Cerebellar nuclear complex (tissue), 1 donor: ENCODE data around the gene UTP25.

Experiments
- DNase-seq, 2 experiments: peaks; one replicate each; lab custom pipeline; 2025; lab: John Stamatoyannopoulos, UW

Gene UTP25

DNA sequence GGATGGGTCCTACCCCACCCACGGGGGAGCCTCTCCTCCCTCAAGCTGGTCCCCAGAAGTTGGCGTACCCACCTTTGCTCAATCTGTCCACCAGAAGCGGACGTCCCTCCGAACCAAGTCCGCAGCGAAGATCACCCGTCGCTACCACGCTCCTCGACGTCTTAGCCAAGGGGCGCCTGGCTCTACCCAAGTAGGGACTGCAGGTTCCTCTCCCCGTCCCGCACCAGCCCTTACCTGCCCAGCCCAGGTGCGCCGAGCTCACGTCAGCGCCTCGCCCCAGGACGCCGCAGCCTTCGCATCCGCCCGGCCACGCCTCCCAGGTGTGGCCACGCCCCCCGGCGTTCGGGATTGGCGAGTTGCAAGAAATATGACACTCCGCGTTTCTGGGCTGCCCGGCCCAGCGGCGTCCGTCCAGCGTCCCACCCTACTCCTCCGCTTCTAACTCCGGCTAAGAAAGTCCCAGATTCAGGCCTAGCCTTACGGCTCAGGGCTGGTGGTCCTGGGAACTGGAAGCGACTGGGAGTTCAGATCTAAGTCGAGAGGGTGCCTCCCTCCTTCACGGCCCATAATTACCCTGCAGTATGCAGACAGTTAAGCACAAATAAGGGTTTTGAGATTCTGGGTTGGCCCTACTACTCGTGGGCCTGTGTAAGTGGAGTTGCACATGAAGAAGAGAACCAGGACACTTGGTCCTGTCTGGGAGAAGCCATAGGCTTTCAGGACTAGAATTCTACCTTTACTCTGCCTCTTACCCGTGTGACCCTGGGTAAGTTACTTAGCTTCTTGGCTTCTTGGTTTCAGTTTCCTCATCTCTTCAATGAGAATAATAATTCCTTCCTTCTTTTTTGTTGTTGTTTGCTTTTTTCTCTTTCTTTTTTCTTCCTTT lies 21.7 kb upstream of the UTP25 start, which contains the start of gene IRF6:
Gene IRF6 (minus strand): TSS at position 268 of the 886 bp plus-strand sequence. CDS start 4,729 bp downstream, outside the sequence.
- no peak for DNase-seq

DNA sequence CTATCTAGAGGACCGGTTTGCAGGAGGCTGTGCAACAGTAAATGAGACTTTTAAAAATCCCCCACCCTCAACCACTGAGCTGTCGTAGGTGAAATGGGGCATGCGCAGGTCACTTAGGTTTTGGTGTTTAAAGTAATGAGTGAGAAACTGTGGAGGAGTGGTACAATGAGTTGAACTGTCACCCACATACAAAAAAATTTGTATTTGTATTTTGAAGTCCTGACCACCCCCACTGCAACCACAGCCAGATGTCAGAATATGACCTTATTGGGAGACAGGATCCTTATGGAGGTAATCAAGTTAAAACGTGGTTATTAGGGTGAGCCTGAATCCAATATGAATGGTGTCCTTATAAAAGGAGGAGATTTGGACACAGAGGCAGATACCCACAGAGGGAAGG lies 20.3 kb upstream of the UTP25 start:
- DNase-seq, result no peak

DNA sequence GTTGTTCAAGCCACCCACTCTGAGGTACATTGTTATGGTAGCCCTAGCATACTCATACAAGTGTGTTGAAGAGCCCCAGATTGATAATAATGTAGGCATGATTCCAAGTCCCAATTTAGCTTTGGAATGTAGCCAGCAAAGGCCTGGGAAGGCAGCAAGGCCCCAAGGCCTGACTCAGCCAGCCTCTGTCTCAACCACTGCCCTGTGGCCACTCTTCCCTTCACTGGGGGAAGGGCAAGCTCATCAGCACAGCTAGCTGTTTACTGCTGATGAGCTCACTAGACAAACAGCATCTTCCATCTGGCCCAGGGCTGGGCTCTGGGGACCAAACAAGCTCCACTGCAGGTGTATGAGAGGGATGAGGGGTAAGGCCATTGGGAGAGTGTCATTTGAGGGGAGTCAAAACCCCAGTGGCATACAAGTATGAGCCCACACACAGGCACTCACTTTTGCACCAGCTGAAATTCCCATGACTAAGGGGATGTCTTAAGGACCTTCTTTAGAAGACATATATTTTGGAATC lies 19.7 kb upstream of the UTP25 start:
- DNase-seq, result no peak

DNA sequence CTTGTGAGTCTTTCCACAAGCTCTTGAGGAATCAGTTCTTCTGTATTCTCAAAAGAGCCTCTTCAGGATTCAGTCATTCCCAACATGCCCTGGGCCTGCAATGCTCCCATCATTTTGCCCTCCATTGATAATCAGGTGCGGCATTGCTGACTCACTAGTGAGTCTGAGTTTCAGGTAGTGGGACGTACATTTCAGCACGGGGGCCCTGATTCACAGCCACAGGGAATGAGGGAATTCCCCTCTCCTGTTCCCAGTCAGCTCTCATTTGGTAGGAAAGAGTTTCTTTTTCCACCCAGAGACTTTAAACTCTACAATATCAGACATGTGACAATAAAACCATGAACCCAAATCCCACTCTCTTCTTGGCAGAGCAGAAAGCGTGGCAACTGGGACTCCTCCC lies 18.2 kb upstream of the UTP25 start:
- no peak for DNase-seq

DNA sequence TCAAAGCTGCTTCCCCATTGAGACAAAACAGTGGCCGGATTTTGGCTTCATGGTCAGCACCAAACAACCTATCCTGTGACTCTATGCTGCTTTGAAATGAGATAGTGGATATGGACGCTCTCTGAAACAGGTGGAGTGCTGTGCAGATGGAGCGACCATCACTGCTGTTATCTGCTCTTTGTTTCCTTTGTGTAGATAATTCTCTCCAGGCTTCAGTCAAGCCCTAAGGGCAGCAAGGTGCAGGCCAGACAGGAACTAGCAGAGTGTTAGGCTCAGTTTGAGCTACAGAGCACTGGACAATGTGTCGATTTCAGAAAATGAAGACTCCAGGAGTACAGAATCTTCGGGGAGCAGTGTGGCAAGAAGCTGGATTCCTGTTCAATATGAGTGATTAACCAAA lies 17.0 kb upstream of the UTP25 start:
- DNase-seq, result no peak

DNA sequence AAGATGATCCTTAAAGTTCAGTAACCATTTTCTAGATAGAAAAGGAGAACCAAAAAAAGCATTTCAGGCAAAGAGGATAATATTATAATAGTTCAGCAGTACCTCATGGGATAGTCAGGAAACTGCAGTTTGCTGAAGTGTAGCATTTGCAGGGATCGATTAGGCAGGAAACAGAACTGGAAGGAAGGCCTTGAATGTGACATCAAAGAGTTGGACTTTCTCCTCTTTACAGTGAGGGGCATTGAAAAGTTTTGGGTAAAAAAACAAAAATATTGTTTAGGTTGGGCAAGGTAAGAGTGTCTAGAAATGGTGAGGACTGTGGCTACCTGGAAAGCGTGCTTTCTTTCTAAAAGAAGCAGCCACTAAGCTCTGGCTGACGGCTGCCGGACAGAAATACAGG lies 13.9 kb upstream of the UTP25 start:
- DNase-seq, result no peak

DNA sequence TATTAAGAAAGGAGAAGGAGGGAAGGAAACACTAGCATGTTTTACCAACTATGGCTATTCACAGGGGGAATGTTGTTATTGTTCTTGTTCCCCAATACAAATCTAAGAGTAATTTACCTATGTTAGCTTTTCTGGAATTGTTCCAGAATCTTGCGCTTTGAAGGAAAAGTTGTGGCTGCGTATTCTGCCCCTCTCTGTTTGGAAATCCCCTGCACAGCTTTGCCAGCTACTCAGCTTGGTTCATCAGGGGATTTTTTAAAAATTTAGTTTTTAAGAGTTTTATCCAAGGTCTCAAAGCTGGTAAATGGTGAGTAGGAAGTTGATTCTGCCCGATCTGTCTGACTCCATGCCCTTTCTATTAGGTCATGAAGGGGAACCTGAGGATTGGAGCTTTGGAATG lies 12.3 kb upstream of the UTP25 start:
- no peak for DNase-seq

DNA sequence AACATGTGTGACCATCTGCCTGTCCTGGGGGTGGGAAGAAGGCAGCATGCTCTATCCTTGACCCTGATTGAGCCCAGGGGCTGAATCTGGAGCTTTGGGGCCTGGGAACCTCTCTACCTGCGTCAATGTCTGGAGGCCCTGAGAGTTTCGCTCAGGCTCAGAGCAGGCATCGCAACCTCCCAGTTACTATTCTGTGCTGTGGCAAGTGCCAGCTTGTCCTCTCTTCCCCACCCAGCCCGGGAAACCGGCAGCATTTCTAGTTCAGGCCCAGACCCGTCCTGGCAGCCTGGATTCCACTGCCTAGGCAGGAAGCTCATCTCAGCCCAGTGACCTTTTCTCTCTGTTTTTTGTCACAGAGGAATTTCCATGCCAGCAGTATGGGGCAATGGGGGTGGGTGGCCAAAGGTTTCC lies 11.8 kb upstream of the UTP25 start:
- no peak for DNase-seq

DNA sequence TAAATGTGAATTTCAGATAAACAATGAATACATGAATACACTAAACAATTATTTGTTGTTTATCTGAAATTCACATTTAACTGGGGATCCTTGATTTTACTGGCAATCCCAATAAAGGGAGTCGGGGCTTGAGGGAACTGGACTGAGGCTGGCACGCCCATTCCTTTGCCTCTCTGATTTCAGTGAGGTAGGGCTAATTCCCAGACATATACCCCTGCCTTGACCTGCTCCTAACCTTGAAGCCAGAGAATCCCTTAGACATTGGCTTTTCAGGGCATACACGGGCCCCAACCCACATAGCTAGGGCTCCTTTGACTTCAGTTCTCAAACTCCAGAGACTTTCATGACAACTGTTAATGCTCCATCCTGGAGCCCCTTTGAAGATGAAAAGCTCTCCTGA lies 10.8 kb upstream of the UTP25 start:
- DNase-seq, result no peak

DNA sequence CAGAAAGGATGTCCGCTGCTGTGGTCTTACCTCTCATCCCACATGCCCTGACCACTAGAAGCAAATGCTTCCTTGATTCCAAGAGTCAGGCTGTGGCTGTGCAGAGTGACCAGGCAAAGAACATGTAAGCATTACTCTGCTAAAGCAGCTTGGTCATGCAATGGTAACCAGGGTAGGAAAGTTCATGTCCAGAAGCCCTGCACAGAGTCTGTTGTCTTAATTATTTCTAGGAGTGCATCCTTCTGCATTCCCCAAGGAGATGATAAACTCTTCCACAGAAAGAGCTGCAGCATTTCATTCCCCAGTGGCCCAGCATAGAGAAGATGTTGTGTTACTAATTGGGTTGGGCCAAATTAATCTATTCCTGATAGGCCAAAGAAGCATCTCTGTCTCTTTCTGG lies 10.1 kb upstream of the UTP25 start:
- no peak for DNase-seq

DNA sequence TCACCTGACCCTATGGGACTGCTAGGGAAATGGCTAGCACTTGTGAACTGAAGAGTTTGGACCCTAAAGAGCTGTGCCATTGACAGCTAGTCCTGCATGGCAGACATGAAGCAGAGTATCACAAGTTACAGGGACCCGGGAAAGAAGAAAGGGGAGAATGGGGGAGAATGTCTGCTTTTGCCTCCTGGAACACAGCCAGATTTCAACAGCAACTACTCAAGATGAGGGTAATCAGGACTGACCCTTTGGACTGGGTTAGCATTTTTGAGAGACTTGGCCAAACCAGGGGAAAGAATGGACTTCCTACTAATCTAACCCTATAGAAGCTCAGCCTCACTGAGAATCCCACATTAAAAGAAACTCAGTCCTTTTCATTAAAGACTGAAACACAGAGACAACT lies 8.7 kb upstream of the UTP25 start:
- no peak for DNase-seq

DNA sequence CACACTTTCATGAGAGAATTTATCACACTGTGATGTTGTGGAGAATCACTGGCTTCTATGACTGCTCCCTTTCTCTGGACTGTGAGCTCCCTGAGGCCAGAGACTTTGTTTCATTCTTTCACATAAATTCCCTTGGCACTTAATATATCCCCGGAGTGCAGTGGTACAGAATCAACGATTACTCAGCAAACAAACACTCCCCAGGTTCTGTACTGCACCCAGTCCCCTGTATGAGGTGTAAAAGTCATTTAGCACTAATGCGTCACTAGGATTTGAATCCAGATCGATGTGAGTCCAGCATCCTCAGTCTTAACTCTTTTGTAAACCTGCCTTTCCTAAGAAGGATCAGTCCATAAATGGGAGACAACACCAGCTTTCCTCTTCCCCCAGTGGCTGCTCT lies 6.8 kb upstream of the UTP25 start:
- DNase-seq, result no peak

DNA sequence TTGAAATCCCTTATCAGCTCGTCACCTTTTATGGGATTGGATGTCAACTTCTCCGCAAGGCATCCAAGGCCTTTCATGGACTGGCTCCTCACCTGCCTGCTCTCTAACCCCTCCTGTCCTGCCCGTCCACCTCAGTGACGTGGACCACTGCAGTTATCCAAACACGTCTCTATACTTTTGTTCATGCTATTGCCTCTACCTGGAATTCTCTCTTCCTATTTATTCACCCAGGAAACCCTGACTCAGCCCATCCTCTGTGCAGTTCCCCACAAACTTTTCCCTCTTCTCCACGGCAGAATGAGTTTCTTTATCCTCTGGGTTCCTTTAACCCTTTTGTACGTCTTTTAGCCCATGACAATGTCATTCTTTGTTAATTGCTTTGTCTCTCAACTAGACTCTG lies 5.1 kb upstream of the UTP25 start:
- no peak for DNase-seq

DNA sequence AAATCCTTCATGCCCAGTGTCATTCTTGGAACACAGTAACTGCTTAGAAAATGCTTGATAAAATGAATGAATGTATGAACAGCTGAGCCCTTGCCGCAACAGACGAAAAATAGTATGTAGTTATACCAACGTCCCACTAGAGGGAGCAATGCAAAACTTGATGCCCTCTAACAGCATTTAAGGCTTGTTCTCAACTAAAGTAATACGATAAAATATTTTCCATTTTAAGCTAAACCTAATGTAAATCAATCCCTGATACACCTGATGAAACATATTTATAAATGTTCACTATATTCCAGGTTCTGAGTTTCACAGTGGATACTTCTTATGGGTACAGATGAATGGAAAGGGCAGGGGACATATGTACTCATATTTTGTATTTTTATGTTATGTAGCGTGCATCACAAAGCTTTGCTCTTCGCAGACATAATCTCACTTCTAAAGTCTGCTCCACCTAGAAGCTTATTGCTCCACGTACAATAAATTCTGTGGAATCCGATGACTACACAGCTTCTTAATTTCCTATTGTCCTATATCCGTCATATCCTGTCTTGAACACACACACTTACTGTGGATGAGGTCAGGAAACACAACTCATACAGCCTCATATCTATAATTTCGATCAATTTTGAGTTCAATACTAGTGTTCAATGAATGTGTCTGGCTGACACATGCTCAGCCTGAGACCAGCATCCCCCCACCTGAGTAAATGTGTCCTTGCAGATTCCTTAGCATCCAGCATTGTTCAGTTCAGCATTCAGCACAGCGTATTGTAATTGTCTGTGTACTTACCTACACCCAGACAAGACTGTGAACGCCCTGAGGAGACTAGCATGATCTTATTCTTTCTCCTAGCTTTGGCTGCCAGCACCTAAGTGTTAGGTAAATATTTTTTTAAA lies 4.4 kb upstream of the UTP25 start:
- DNase-seq, result no peak

DNA sequence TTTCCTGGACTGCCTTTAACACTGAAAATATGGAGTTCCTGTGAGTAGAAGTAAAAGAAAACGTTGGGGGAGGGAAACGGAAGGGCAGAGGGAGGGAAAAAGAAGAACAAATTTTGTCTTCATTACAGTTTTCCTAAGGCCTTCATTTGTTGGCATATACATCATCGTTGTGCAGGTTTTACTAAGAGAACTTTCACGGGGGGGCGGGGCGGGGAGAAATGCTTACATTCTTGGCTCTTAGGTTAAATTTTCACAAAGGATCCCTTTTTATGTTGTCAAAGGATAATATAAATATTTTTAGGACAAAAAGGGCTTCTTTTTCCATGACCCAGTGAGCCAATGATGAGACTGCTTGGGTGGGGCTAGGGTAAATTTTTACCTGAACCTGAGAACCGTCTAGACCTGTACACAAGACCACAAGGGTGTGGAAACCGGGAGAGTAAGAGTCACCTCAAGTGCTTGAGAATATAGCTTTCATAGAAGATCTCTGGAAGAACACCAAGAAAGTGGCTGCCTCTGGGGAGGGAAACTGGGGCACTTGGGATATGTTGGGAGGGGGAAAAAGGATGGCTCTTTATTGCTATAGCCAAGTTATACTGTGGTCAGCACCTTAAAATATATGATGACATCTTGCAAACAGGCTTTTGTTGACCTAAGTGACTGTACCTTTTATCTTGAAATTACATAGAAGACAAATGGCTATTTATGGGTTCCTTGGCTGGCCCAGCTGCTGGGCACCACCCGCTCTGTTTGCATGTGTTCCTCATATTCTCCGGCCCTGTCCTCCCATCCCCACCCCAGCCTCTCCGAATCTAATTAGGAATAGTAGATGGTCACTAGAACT lies 2.0 kb upstream of the UTP25 start:
- no peak for DNase-seq

DNA sequence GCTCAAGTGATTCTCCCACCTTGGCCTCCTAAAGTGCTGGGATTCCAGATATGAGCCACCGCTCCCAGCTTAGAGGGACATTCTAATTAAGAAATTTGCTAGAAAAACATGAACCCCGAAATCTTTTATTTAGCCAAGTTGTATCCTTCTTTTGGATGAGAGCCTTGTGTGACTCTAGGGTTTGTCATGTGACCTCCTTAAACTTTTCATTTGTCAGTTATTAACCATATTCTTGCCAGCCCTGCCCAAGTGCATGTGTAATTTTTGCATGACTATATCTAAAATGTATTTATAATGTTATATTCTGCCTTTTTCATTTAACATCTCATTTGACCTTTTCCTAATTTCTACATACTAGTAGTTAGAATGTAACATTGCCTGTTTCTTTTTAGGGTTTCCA lies 1.9 kb downstream of the UTP25 start:
- DNase-seq, result no peak

DNA sequence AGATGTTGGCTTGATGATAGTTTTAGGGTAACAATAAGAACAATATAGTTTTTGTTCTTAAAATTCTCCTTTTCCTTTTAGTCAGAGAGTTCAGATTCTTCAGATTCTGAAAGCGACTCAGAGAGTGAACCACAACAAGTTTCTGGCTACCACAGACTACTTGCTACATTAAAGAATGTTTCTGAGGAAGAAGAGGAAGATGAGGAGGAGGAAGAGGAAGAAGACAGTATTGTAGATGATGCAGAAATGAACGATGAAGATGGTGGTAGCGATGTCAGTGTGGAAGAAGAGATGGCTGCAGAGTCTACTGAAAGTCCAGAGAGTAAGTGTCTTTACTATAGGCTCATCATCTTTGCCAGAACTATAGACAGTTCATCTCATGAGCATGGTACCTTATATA lies 3.0 kb downstream of the UTP25 start:
- DNase-seq, result no peak

DNA sequence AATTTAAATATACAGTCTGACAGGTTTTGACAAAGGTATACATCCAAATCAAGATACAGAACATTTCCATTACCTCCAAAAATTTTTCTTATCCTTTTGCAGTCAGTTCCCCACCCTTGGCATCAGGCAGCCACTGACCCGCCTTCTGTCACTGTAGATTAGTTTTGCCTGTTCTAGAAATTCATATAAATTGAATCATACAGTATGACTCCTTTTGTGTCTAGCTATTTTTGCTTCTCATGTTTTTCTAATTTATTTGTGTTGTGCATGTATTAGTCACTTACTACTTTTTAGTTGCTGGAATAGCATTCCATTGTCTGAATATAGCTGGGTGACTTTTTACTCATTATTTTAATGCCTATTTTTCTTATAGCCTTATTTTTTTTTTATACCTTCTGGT lies 3.8 kb downstream of the UTP25 start:
- no peak for DNase-seq

DNA sequence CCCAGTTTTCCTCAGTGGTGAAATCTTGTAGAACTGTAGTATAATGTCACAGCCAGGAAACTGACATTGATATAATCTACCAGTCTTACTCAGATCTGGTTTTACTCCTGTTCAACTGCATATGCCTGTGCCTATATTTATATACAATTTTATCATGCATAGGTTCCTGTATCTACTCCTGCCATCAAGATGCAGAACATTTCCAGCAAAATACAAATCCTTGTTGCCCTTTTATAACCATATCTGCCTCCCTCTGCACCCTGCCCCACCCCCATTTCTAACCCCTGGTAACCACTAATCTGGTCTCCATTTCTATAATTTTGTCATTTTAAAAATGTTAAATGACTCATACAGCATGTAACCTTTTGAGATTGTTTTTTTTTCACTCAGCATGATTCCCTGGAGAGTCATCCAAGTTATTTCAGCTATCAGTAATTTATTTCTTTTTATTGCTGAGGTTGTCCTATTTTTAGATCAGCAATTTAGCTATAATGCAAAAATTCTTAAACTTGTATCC lies 8.1 kb downstream of the UTP25 start:
- DNase-seq, result no peak

DNA sequence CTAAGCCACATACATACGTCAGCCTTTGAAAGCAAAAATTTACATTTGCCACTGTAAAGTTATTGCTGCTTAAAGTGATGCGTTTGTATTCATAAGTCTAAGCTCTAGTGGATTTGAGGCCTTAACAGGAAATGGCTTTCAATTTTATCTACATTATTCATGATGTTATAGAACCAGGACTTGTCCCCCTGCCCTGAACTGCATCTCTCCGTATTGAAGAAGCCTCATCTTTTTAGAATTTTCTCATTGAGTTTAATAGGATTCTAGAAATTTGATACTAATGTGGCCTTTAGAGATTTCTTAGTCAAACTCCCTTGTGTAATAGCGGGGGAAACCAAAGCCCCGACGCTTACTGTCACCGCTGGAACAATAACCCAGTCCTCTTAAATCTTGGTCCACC lies 9.9 kb downstream of the UTP25 start:
- no peak for DNase-seq

DNA sequence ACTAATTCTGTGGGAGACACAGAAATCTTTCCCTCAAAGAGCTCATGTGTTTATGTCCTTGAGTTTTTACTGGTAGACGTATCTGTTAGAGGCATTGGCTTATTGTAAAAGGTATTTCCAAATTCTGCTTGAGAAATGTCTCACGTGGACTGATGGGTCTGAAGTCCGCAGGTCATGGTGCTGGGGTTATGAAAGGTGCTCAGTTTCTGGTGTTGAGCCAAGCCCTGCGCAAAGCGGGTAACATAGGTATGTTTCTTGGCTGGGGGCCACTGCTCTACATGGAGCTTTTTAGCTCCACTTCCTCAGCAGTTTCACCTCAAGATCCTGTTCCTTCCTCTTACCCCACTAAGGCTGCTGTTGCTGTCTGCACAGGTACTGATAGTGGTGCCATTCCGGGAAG lies 10.8 kb downstream of the UTP25 start:
- DNase-seq, result no peak
